Measurements from ENCODE around the gene TUBGCP2.
"Not testable (repeated sequence)": the region's sequence is repeated elsewhere in the genome, so short reads cannot be mapped to it uniquely, and the experiment has no call there.

The TUBGCP2 gene

GRCh38 chr10:133242611-133243356, 65.9 kb downstream of the TUBGCP2 start:
- no peak for DNase-seq

DNA sequence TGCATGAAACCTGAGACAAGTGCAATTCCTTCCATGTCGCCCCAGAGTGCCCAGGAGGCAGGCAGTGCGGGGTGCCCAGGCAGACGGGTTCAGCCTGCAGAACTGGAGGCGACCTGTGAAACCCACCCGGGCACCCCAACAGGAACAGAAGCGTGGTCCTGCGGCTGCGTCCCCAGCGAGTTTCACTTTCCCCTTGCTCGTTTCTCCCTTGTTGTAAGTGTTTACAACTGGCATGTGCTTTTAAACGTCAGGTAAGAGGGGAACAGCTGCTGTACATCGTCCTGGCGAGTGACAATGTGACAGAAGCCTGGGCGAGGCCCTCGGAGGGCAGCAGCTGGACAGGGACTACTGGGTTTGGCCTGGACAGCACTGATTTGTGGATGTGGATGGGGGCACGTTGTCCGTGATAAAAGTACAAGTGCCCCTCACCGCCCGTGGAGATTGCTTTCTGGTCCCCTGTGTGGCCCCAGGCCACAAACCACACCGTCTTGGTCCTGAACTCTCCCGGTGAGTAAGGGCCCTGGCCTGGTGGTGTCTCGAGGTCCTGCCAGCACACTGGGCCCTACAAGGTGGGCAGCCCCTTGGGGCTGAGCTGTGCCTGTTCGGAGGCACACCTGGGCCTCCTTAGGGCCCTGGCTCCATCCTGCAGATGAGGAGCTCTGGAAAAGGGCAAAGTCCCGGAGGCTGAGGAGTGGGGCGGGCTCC, 67.0 kb downstream of the TUBGCP2 start:
- DNase-seq = no peak

- DNase-seq = no peak
These were observed 68.7 kb downstream of the TUBGCP2 start for GRCh38 chr10:133239990-133240389.

DNA sequence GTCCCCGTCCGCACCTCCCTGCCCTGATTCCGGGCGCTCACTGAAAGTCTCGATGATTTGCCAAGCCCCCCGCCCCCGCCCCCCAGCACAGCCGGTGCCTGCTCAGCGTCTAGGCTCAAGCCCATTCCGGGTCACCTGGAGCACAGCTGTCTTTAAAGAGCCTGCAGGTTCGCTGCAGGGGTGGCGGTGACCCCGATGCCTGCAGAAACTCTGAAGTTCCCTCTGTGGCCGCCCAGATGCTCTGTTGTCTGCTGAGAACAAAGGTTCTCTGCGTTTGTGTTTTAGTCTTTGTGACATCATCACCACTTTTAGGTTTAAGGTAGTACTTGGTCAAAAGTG, 70.2 kb downstream of the TUBGCP2 start:
- no peak for DNase-seq

DNA sequence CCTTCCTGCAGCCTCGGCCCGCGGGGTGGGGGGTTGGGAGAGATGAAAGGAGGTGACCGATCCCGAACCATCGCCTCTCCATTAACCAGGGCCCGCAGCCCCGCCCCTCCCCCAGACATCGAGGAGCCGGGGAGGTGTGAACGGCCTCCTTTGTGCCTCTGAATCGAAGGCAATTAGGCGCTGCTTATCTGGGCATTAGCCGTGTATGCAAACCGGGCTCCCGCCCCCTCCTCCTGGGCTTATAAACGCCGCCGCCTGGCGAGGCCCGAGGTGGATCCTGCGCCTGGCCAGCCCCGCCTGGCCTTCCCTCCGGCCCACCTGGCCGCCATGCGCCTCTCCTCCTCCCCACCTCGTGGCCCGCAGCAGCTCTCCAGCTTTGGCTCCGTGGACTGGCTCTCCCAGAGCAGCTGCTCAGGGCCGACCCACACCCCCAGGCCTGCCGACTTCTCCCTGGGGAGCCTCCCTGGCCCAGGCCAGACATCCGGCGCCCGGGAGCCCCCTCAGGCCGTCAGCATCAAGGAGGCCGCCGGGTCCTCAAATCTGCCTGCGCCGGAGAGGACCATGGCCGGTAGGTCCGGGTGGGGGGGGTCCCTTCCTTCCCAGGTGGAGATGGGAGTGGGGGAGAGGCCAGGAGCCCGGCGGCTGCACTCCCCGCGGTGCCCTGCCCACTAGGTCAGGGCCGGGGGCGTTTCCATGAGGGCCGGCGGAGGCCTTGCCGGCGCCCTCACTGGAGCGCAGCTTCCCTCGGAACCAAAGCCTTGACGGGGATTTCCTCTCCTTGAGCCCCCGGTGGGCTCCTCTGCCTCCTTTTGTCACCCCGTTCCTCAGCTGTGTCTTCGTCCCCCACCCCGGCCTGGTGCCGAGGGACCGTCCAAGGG, 70.8 kb downstream of the TUBGCP2 start, which contains the start of gene VENTX:
TSS of gene VENTX (plus strand) at position 268 of the 878 bp plus-strand sequence. CDS start at position 328, 60 bp downstream.
- DNase-seq = no peak

- DNase-seq = no peak
These were observed 71.5 kb downstream of the TUBGCP2 start for GRCh38 chr10:133237241-133237587.

DNA sequence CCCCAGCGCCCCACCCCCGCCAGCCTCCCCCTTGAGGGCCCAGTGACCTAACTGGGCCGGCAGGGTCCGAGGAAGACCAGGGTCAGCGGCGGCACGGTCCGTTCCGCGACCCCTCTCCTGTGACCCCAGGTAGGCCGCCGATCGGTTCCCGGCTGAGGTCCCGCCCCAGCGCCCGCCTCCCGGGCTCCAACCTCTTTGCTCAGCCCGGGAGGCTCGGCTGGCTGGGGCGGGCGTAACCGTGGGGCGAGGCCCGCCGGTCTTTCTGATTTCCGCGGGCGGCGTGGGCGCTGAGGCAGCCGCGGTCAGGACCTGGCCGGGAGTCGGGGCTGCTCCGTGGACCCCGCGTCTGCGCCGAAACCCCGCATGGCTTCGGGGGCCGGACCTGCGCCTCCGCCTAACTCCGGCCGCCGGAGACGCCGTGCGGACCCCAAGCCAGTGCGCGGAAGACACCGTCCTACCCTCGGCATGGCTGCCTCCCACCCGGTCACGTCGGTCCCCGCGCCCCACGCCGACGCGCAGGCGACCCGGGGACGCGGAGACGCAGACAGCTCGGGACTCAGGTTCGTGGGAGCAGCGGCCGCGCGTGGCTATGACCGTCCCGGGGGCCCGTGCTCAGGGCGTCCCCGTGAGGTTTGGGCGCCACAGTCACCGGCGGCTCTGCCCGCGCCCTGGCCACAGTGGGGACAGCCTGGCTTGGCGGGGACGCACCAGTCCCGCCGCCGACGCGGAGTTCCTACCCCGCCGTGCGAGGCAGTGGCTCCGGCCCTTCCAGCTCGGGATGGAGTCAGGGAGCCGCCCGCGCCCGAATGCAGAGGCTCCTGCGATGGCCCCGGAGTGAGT, 72.1 kb downstream of the TUBGCP2 start:
- no peak for DNase-seq

- no peak for DNase-seq
These were observed 72.7 kb downstream of the TUBGCP2 start for GRCh38 chr10:133235932-133236331.

- DNase-seq = no peak
These were observed 73.3 kb downstream of the TUBGCP2 start for GRCh38 chr10:133235265-133235855.

DNA sequence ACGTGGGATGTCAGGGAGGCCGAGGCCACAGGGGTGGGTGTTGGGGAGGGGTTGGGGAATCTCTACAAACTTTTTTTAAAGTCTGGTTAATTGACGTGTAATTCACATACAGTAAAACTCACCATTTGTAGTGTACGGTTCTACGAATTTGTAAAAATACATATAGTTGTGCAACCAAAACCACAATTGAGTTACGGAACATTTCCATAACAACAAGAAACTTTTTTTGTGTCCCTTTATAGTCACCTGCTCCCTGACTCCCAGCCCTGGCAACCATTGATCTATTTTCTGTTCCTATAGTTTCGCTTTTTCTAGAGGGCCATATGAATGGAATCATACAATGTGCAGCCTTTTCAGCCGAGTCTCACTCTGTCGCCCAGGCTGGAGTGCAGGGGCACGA, 73.9 kb downstream of the TUBGCP2 start:
- not testable (repeated sequence) for DNase-seq

- DNase-seq = no peak
These were observed 76.6 kb downstream of the TUBGCP2 start for GRCh38 chr10:133231946-133232574.

DNA sequence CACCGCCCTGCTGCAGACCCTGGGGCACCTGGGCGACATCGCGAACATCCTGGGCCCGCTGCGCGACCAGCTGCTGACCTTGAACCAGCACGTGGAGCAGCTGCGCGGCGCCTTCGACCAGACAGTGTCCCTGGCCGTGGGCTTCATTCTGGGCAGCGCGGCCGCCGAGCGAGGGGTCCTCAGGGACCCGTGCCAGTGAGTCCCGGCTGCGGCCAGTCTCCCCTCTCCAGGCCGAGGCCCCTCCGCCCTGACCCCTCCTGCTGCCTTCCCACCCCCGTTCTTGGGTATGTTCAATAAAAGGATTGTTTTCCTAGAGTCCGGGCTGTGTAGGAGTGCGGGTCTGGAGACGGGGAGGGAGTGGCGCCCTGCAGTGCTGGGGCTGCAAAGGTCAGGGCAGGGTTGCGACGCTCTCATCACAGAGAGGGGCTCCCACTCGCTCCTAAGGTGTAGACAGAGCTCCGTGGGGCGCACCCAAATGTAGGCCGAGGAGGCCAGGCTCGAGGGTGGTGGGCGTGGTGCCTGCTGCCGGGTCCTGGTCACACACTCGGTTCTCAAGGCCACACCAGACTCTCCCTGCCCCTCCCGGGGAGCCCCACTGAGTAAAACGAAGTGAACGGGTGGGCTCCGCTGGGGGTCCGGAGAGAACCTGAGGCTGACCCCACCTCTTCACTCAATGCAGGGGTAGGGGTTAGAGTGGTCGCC, 77.3 kb downstream of the TUBGCP2 start:
- no peak for DNase-seq

GRCh38 chr10:133230387-133231195, 78.1 kb downstream of the TUBGCP2 start:
- DNase-seq = no peak

GRCh38 chr10:133230044-133230361, 78.7 kb downstream of the TUBGCP2 start, which contains the start of gene UTF1:
TSS of gene UTF1 (plus strand) at chr10:133230217. CDS start at chr10:133230289, 72 bp downstream.
- no peak for DNase-seq

DNA sequence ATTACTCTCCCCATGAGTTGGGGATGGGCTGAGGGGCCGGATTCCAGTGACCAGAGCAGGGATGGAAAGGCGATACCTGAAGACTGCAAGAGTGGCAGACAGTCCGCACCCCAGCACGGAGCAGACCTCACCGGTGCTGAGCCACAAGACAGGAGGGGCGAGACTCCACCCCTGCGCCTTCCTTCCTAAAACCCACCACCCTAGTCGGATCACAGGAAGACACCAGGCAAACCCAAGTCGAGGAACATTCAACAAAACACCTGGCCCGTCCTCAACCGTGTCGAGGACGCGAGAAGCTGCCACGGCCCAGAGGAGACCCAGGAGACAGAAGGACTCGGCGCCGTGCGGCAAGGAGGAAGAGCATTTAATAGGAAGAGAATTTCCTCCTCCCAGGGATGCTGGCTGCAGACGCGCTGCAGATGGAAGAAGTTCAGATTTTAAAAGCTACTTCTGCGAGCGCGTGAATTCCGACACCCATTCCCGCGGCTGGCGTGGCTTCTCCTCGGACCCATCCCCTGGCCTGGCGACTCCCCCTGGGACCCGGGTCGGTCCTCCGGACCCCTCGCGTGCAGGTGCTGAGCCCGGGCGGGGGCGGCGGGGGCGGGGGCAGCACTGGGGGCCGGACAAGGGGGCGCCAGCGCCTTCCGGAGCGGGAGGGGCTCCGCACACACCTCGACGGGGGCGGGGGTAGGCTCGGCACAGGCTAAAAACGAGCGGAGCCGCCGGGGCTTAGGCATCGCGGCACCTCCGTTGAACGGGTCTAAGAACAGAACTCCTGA, 79.2 kb downstream of the TUBGCP2 start:
- DNase-seq = no peak

Data from activated CD8-positive, alpha-beta memory T cell treated with anti-CD3 and anti-CD28 coated beads, Interleukin-2, amount 50 U/mL, for 4 hours (primary cell).